Measurements from ENCODE around the gene SAMD4B.
A peak's percentile ranks its signal among the peaks of the same experiment; 100 is the strongest.

The SAMD4B gene

GRCh38 chr19:39370735-39371134 lies 28.5 kb downstream of the SAMD4B start:
- H3K36me3 ChIP-seq (ENCODE audit: control insufficient read depth, insufficient read depth, low read length) = no peaks in the 10 kb centered on the region
- no peak overlapping the region for H3K27ac ChIP-seq
- H3K79me2 ChIP-seq = peaks cover 3% of the 10 kb centered on the region
- H2AFZ ChIP-seq = no peak overlapping the region
- no peak overlapping the region for H3K9ac ChIP-seq
- H3K4me3 ChIP-seq (ENCODE audit: low read depth, low read length) = no peak overlapping the region
- no peak for TF ChIP-seq CTCF (IDR thresholded peaks at IDR 0.05)
- no peaks in the 10 kb centered on the region for H3K27me3 ChIP-seq (ENCODE audit: control insufficient read depth, insufficient read depth, low read length)
- no peak overlapping the region for H3K4me2 ChIP-seq (ENCODE audit: low read length)
- H3K4me1 ChIP-seq = peaks cover 2% of the 10 kb centered on the region
- H3K9me3 ChIP-seq (ENCODE audit: control insufficient read depth, low read length) = no peaks in the 10 kb centered on the region

- Histone ChIP-seq H3K36me3 (ENCODE audit: control insufficient read depth, insufficient read depth, low read length) (no peaks in the 10 kb centered on the region), H2AFZ (no peak overlapping the region), H3K9ac (no peak overlapping the region), H3K79me2 (peaks cover 3% of the 10 kb centered on the region), H3K27ac (peak overlapping the region; percentile 77), H3K4me1 (peaks cover 2% of the 10 kb centered on the region), H3K4me2 (ENCODE audit: low read length) (no peak overlapping the region), H3K27me3 (ENCODE audit: control insufficient read depth, insufficient read depth, low read length) (no peaks in the 10 kb centered on the region), H3K9me3 (ENCODE audit: control insufficient read depth, low read length) (no peaks in the 10 kb centered on the region), H3K4me3 (ENCODE audit: low read depth, low read length) (no peak overlapping the region)
- no peak for TF ChIP-seq CTCF (IDR thresholded peaks at IDR 0.05)
Observed at GRCh38 chr19:39372047-39372802, 30.0 kb downstream of the SAMD4B start.

GRCh38 chr19:39372941-39373340 lies 30.7 kb downstream of the SAMD4B start:
- Histone ChIP-seq H3K9me3 (ENCODE audit: control insufficient read depth, low read length) (no peaks in the 10 kb centered on the region), H3K4me3 (ENCODE audit: low read depth, low read length) (no peak overlapping the region), H3K79me2 (peaks cover 3% of the 10 kb centered on the region), H3K9ac (no peak overlapping the region), H3K27ac (peak overlapping the region; percentile 77), H3K4me2 (ENCODE audit: low read length) (no peak overlapping the region), H3K27me3 (ENCODE audit: control insufficient read depth, insufficient read depth, low read length) (no peaks in the 10 kb centered on the region), H2AFZ (no peak overlapping the region), H3K36me3 (ENCODE audit: control insufficient read depth, insufficient read depth, low read length) (no peaks in the 10 kb centered on the region), H3K4me1 (peaks cover 2% of the 10 kb centered on the region)
- TF ChIP-seq CTCF (IDR thresholded peaks at IDR 0.05) = no peak

GRCh38 chr19:39375929-39376328 lies 33.7 kb downstream of the SAMD4B start:
- H3K4me3 ChIP-seq (ENCODE audit: low read depth, low read length) = no peak overlapping the region
- no peak overlapping the region for H2AFZ ChIP-seq
- peaks cover 2% of the 10 kb centered on the region for H3K4me1 ChIP-seq
- H3K27ac ChIP-seq = no peak overlapping the region
- no peak overlapping the region for H3K4me2 ChIP-seq (ENCODE audit: low read length)
- no peaks in the 10 kb centered on the region for H3K27me3 ChIP-seq (ENCODE audit: control insufficient read depth, insufficient read depth, low read length)
- H3K36me3 ChIP-seq (ENCODE audit: control insufficient read depth, insufficient read depth, low read length) = no peaks in the 10 kb centered on the region
- TF ChIP-seq CTCF (IDR thresholded peaks at IDR 0.05) = no peak
- H3K79me2 ChIP-seq = no peaks in the 10 kb centered on the region
- no peak overlapping the region for H3K9ac ChIP-seq
- H3K9me3 ChIP-seq (ENCODE audit: control insufficient read depth, low read length) = no peaks in the 10 kb centered on the region
